Lung (tissue), 12 donors: ENCODE data around the gene DHX40. TPM values are rescaled to one million over a fixed set of nuclear protein-coding genes. Genes with fewer than 3 reads are reported as not detected.
"Not testable (repeated sequence)": the region's sequence is repeated elsewhere in the genome, so short reads cannot be mapped to it uniquely, and the experiment has no call there.

Source experiments
- ATAC-seq: fragments of 200-7000 bp; cut with Tn5 transposase; one replicate; pipeline ENCODE4 v1.9.1; 2020; ENCODE audit warnings: moderate number of reproducible peaks; ENCODE audit not compliant: insufficient read depth, low FRiP score
- DNase-seq, 3 donors: peaks; one replicate each; pipeline ENCODE4 v3.0.0-alpha.2; 2013 to 2017
- H3K27ac ChIP-seq, 2 donors: one replicate each; pipeline ENCODE4 v1.5.1; 2013; ENCODE audit warnings: mild to moderate bottlenecking in 2 of 2, moderate library complexity in 2 of 2, control low read depth in 1 of 2, inconsistent platforms in 1 of 2, low read depth in 1 of 2, low read length in 1 of 2
- H3K27me3 ChIP-seq, 3 donors: one replicate each; pipeline ENCODE4 v1.5.1; 2013; ENCODE audit warnings: low read length in 2 of 3; ENCODE audit not compliant: control insufficient read depth in 3 of 3, insufficient read depth in 3 of 3
- H3K36me3 ChIP-seq, 4 donors: one replicate each; pipeline ENCODE4 v1.5.1; 2013; ENCODE audit warnings: low read length in 4 of 4, mild to moderate bottlenecking in 1 of 4, moderate library complexity in 1 of 4; ENCODE audit not compliant: control insufficient read depth in 4 of 4, insufficient read depth in 4 of 4
- H3K4me1 ChIP-seq, 5 donors: one replicate each; pipeline ENCODE4 v1.5.1; 2013; ENCODE audit warnings: low read length in 5 of 5, mild to moderate bottlenecking in 2 of 5, moderate library complexity in 1 of 5; ENCODE audit not compliant: control insufficient read depth in 5 of 5, insufficient read depth in 5 of 5
- H3K4me3 ChIP-seq: one replicate; pipeline ENCODE4 v1.5.1; 2013; ENCODE audit warnings: mild to moderate bottlenecking, control low read depth, moderate library complexity
- H3K9ac ChIP-seq, 2 donors: one replicate each; pipeline ENCODE4 v1.5.1; 2013; ENCODE audit warnings: low read length in 2 of 2, control low read depth in 1 of 2; ENCODE audit not compliant: insufficient read depth in 1 of 2
- H3K9me3 ChIP-seq, 4 donors: one replicate each; pipeline ENCODE4 v1.5.1; 2013; ENCODE audit warnings: low read length in 3 of 4, mild to moderate bottlenecking in 1 of 4, moderate library complexity in 1 of 4; ENCODE audit not compliant: control insufficient read depth in 4 of 4, insufficient read depth in 3 of 4
- WGBS, 2 donors: extraction: QIAGEN DNeasy Blood & Tissue Kit; methylation state at CpG; one replicate each; pipeline ENCODE4 v1.1.7; 2013; 5-methylcytosine and 5-hydroxymethylcytosine counted together
- polyA plus RNA-seq, 2 donors: library from polyadenylated mRNA; stranded (reverse); fragments of 200-250 nt; gene quantifications; one replicate each; pipeline ENCODE4 v1.2.1, GENCODE V29; 2013
- total RNA-seq, 2 donors: library from RNA; depleted of rRNA in 1 of 2; stranded (reverse); fragments of >200 nt in 1 of 2; gene quantifications; one replicate each; pipeline ENCODE4 v1.2.1, GENCODE V29; 2014 to 2021
- TF ChIP-seq, protein P1 (sequence below): IDR thresholded peaks from 2 replicates; pipeline ENCODE4 v1.5.1; 2012; ENCODE audit warnings: mild to moderate bottlenecking; ENCODE audit errors: control extremely low read depth, extremely low read depth
- donor health status: control.
- donor health status: control.
- donor health status: Bipolar disorder and iron deficiency.
- donor health status: healthy.
- donor health status: DM: yes; HTN: yes; CAD: no.

DHX40 gene
- total and polyA plus RNA-seq, 4 donors, result 12.5 to 74.5 (median 20.0) TPM

DNA sequence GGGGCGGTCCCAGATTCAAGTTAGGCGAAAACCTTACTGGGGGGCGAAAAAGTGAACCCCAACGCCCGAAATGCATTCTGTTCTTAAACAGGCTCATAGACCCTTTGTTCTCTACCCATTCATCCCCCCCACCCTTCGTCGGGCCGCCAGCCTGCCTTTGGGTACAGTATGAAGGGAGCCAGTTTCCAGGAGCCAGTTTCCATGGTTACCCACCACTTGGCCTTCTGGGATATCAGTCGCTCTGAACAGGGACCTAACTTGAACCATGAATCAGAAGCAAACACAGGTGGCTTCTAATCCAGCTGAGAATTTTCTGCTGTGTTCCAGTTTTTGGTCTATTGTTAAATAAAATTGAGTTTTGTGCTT lies 532 bp downstream of the DHX40 start:
- WGBS, 2 donors, result 0 to 1% methylated on average over 9 of the region's 9 CpGs
- no peaks in the 10 kb centered on the region for H3K9me3 ChIP-seq
- DNase-seq (peak; percentile 73 to 79 (median 79)), ATAC-seq (peak; percentile 83)
- TF ChIP-seq, protein P1, sequence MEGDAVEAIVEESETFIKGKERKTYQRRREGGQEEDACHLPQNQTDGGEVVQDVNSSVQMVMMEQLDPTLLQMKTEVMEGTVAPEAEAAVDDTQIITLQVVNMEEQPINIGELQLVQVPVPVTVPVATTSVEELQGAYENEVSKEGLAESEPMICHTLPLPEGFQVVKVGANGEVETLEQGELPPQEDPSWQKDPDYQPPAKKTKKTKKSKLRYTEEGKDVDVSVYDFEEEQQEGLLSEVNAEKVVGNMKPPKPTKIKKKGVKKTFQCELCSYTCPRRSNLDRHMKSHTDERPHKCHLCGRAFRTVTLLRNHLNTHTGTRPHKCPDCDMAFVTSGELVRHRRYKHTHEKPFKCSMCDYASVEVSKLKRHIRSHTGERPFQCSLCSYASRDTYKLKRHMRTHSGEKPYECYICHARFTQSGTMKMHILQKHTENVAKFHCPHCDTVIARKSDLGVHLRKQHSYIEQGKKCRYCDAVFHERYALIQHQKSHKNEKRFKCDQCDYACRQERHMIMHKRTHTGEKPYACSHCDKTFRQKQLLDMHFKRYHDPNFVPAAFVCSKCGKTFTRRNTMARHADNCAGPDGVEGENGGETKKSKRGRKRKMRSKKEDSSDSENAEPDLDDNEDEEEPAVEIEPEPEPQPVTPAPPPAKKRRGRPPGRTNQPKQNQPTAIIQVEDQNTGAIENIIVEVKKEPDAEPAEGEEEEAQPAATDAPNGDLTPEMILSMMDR, result no peak
- H3K27me3 ChIP-seq, result no peaks in the 10 kb centered on the region
- H3K4me1 ChIP-seq, result peaks cover 0 to 11% (median 0%) of the 10 kb centered on the region in 5 donors
- H3K9ac ChIP-seq, result peak overlapping the region; percentile 88 to 92
- H3K4me3 ChIP-seq, result peak overlapping the region; percentile 75
- H3K27ac ChIP-seq, result peak overlapping the region; percentile 24 to 57
- H3K36me3 ChIP-seq, result peaks cover 0 to 5% (median 3%) of the 10 kb centered on the region in 4 donors

DNA sequence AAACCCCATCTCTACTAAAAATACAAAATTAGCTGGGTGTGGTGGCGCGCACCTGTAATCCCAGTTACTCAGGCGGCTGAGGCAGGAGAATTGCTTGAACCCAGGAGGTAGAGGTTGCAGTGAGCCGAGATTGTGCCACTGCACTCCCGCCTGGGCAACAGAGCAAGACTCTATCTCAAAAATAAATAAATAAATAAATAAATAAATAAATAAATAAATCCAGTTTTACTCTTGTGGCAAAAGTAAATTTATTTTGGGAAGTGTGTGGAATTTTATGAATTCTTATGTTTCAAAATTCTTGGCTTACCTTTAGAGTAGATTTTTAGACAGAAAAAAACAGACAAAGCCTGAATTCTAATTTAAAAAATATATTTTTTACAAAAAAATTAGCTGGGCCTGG lies 3.7 kb downstream of the DHX40 start:
- not testable (repeated sequence) for H3K9ac ChIP-seq, H3K9me3 ChIP-seq, H3K4me3 ChIP-seq, H3K27ac ChIP-seq, H3K36me3 ChIP-seq, DNase-seq, H3K27me3 ChIP-seq, ATAC-seq
- peaks cover 0 to 11% (median 0%) of the 10 kb centered on the region in 5 donors for H3K4me1 ChIP-seq
- WGBS, 2 donors, result 97% methylated on average over 5 of the region's 5 CpGs

GRCh38 chr17:59572301-59572924 lies 7.0 kb downstream of the DHX40 start:
- no peaks in the 10 kb centered on the region for H3K27me3 ChIP-seq
- no peak overlapping the region for H3K4me3 ChIP-seq
- TF ChIP-seq, protein P1, result no peak
- no peak overlapping the region for H3K9ac ChIP-seq
- WGBS, 2 donors, result 84 to 90% methylated on average over 10 of the region's 10 CpGs
- no peaks in the 10 kb centered on the region for H3K9me3 ChIP-seq
- no peak overlapping the region for H3K27ac ChIP-seq
- ATAC-seq, result no peak
- no peaks in the 10 kb centered on the region for H3K4me1 ChIP-seq
- no peak for DNase-seq
- H3K36me3 ChIP-seq, result peaks cover 0 to 8% (median 4%) of the 10 kb centered on the region in 4 donors

GRCh38 chr17:59584168-59584567 lies 18.8 kb downstream of the DHX40 start:
- not testable (repeated sequence) for H3K4me1 ChIP-seq, H3K9ac ChIP-seq, H3K9me3 ChIP-seq, H3K4me3 ChIP-seq, ATAC-seq, H3K27ac ChIP-seq, H3K36me3 ChIP-seq, DNase-seq, H3K27me3 ChIP-seq
- whole genome bisulfite sequencing, 2 donors, result no CpG with 5 or more reads among the region's 1 CpG
